ENCODE measurements around the gene NEGR1.

- TF ChIP-seq CTCF (IDR thresholded peaks at IDR 0.05) (no peak), POLR2A (IDR thresholded peaks at IDR 0.05) (no peak)
These were observed 181.6 kb downstream of the NEGR1 start for GRCh38 chr1:72100771-72101170.

Data from ovary (tissue), 3 donors.